K562 treated with DMSO at 1 percent for 48 hours (cell line): ENCODE measurements around the gene PON2. TPM values are rescaled to one million over a fixed set of nuclear protein-coding genes. Genes with fewer than 3 reads are reported as not detected.

Source experiments
- total RNA-seq: library from RNA; unstranded; fragments of 300-600 nt; gene quantifications from 2 replicates; pipeline ENCODE4 v1.2.3, GENCODE V29; 2022; ENCODE audit warnings: low replicate concordance; ENCODE audit errors: extremely low read depth

PON2 gene
- not detected in 2 replicates for total RNA-seq

DNA sequence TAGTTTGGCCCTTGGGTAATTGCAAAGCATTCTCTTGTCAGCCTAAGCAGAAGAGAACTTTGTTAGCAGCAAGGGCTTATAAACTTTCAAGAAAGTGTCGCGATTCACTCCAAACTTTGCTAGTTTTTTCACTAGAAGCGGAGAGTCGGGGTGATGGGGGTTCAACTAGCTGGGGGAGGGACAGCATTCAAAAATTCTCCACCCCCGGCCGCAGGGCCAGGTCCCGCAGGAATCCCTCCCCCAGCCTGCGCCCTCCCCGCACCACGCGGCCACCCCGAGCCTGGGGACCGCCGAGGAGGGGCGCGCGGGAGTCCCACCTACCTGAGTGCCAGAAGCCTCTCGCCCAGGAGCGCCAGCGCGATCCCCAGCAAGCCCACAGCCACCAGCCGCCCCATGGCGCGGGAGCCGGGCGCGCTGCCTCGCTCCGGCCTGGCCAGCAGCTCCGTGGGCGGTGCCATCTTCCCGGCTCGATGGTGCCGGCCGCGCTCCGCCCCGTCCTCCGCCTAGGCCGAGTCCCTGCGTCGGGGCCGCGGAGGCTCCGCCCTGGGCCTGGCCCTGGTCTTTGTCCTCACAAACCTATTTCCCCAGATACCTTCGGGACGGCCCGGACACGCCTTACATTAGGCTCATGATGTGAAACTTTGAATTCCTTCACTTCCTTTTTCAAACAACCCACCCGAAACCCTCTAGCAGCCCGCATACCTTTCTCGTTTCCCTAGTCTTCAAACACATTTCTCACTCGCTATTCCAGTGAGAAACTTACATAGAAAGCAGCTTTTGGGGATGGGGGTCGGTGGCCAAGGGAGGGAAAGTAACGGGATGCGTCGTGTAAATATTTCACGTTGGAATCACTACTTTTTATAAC lies at the start of gene PON2:
TSS of gene PON2 (minus strand) at position 472 of the 865 bp plus-strand sequence. CDS start at position 395, 77 bp downstream.

DNA sequence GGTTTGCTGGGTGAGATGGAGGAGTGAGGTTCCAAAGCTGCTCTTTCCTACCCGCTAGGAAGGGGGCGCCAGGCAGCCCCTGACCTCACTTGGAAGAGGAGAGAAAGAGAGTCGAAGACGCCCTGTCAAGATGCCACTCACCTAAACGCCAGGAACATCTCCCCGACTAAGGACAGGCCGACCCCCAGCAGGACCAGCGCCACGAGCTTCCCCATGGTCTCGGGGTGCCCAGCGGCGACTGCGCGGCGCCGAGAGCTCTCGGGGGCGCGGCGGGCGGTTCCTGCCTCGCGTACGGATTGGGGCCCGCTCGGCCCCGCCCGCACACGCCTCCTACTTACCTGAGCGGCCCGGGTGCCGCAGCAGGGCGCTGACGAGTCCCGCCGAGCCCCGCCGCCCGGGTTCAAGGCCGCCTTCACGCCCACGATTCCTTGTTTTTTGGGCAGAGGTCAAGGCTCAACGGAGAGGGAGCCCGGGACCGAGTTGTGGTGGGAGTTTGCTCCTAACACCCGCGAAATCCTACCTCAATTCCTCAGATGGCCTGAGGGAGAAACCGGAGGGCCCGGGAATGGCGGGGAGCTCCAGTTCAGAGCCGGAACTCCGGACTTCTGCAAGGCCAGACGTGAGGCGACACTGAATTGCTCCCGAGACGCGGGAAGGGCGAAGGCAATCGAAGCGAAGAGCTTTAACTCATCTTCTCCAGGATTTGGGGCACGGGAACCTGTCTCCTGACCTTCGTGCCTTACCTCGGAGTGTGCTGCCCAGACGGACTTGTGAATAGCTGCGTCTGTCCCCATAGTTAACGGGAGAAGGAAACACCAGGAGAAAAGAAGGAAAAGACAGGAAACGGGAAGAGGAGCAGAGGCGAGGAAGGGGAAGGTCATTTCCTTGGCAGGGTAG lies 38.4 kb downstream of the PON2 start, which contains the start of gene PON3:
TSS of gene PON3 (minus strand) at position 240 of the 897 bp plus-strand sequence. CDS start at position 215, 25 bp downstream.

Other genes with a start within 250 kb of the PON2 start
- gene PON1, start 110.5 kb downstream of the PON2 start, total RNA-seq = not detected in 2 replicates
- not detected in 2 replicates for gene PON3, start 38.7 kb downstream of the PON2 start, total RNA-seq
- gene ASB4, start 50.9 kb upstream of the PON2 start, total RNA-seq = not detected in 2 replicates
- not detected in 2 replicates for gene PDK4, start 161.5 kb upstream of the PON2 start, total RNA-seq